DMS79 (cell line): Measurements from ENCODE around the gene CDH1.
A peak's percentile ranks its signal among the peaks of the same experiment; 100 is the strongest.
"Not testable (repeated sequence)": the region's sequence is repeated elsewhere in the genome, so short reads cannot be mapped to it uniquely, and the experiment has no call there.

Source experiments
- DNase-seq: peaks from one replicate; lab custom pipeline; 2025; lab: John Stamatoyannopoulos, UW

CDH1 gene

DNA sequence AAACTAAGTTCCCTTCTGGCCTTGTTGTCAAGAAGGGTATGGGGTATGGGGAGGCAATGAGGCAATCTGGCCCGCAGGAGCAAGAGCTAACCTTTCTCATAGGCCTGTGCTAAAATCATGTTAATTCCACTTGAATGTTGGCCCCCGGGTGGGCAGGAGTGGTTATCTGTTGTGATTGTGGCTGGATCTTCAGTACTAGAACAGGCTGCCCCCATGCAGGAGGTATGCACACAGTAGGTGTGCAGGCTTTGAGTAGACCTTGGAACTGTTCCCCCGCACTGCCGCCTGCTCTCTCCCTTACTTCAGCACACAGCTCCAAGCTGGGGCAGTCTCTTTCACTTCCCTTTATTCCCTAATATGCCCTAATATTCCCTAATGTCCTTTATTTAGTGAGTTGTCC lies 53.9 kb downstream of the CDH1 start:
- no peak for DNase-seq

DNA sequence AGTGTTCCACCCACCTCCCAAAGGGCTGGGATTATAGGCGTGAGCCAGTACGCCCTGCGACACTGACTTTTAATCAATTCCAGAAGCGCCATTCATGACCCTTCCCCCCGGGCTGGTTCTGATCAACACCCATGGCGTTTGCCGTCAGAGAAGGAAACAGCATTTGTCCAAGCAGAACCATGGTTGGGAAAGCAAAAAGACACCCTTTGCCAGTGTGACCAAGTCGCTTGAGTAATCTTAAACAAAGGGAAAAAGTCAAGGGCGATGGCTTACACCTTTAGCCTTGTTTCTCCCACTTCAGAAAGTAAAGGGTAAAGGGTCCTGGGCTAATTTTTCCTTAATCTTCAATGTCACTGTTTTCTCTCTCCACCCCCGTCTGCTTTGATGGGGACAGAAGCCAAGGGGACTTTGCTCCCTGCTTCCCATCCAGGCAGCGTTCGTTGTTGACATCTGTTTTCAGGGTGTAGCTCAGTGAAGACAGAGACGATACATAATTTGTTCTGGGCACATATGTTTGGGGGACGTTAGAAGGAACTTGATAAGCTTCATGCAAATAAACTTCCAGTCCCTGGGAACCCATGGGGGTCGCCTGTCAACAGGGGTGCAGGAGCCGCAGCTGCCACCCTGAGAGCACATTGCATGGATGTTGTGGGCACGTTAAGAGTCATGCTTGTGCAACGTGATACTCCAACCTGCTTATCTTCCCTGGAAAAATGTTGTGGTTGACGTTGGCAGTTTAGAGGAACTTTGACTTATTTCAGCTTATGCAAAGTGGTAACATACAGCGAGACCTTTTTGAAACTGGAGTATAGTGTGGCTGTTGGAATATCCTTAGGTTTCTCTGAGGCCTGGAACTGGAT lies 55.6 kb downstream of the CDH1 start:
- no peak for DNase-seq

DNA sequence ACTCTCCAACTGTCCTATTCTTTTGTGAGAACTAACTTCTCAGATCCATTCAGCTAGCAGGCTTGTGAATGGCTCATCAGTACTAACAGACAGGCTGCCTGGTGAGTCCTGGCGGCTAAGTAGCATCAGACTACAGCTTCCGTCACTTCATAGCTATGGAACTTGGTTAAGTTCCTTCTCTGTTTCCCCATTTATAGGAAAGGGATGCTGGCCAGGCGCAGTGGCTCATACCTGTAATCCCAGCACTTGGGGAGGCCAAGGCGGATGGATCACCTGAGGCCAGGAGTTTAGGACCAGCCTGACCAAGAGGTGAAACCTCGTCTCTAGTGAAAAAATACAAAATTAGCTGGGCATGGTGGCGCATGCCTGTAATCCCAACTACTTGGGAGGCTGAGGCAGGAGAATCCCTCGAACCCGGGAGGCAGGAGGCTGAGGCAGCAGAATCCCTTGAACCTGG lies 56.3 kb downstream of the CDH1 start:
- DNase-seq: no peak

DNA sequence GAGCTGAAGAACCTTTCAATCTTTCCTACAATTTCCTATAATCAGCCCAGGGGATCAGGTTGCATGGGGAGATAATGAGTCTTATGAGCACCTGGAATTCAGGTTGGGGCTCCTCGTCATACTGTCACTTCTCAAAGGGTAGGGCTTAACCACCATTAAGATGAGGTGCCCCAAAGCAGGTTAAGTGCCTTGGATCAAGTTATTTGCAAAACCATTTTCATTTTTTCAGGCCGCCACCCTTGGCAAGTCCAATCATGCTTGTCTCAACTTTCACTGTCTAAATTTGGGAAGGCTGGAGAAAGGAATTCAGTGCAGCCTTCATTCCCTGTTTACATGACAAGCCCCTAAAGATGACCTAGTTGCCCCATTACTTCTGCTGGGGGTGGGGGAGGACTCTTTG lies 61.3 kb downstream of the CDH1 start:
- no peak for DNase-seq

DNA sequence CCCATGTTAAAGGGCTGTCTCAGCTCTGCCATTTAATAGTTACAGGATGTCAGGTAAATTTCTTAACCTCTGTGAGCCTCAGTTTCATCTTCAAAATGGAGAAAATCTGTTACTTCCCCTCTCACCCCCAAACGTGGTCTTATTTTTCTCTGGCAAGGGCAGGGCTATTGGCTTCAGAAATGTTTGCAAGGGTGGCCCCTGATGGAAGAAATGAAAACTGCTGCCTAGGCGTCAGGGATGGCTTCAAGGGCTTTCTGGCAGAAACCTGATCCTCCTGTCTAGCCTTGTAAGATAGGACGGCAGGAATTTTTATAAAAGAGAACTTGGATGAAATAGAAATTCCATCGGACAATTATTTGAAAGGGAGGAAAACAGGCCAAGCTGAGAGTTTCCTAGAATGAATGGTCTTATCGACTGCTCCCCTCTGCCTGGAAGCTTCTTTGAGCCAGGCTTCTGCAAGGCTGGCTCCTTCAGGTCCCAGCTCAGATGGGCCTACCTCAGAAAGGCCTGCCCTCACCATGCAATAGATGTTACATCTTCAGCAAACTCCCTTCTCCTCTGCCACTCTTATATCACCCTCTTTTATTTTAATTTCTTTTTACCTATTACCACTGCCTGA lies 63.3 kb downstream of the CDH1 start:
- no peak for DNase-seq

DNA sequence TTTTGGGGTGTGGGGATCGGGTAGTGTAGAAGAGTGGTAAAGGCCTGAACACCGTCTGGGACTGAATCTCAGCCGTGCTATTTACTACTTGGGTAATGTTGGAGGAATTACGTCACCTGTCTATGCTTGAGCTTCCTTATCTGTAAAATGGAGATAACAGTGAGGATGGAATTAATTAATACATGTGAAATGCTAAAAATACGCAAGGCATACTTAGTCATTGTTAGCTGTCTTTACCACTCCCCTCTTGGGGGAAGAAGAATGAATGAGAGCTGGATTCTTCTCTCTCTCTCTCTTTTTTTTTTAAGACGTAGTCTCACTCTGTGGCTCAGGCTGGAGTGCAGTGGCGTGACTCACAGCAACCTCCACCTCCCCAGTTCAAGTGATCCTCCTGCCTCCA lies 65.1 kb downstream of the CDH1 start:
- no peak for DNase-seq

DNA sequence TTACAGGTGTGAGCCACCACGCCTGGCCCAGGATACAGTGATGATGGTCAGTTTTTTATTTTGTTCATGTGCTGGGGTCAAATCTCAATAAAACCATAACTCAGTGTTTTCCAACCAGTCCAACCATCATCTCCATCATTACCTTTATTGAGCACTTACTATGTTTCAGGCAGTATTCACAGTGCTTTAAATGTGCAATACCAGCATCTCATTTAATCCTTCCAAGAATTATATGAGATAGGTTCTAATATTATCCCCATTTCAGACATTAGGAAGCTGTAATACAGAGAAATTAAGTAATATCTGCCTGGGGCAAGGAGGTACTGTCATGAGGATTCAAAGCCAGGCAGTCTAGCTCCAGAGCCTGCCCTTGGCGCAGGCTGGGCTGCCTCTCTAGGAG lies 69.3 kb downstream of the CDH1 start:
- no peak for DNase-seq

DNA sequence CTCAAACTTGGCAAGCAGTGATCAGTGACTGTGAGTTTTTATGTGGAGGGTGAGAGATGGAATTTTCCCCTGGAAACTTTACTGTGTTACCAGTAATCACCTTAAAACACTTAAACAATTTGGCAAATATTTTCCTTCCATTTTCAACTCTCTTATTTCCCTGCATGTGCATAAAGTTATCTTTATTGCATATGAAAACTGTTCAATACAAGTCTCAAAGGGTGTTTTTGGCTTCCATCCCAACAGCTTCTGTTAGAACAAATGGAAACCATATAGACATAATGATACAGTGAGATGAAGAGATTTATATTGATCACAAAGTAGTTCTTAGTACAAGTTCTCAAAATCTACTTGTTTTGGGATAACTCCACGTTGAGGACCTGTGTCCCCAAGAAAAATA lies 69.9 kb downstream of the CDH1 start:
- DNase-seq: no peak

DNA sequence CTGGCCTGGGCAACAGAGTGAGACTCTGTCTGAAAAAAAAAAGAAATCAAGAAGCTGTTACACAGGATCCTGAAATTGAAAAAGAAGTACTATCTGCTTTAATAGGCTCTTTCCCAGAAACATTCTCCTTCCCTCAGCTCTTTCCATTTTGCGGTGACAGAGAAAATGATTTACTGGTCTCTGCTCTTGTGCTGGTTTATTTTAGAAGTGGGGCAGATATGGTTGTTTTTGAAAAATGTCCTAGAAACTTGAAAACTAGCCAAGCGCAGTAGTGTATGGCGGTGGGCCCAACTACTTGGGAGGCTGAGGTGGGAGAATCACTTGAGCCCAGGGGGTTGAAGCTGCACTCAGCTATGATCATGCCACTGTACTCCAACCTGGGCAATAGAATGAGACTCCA lies 77.4 kb downstream of the CDH1 start:
- no peak for DNase-seq

DNA sequence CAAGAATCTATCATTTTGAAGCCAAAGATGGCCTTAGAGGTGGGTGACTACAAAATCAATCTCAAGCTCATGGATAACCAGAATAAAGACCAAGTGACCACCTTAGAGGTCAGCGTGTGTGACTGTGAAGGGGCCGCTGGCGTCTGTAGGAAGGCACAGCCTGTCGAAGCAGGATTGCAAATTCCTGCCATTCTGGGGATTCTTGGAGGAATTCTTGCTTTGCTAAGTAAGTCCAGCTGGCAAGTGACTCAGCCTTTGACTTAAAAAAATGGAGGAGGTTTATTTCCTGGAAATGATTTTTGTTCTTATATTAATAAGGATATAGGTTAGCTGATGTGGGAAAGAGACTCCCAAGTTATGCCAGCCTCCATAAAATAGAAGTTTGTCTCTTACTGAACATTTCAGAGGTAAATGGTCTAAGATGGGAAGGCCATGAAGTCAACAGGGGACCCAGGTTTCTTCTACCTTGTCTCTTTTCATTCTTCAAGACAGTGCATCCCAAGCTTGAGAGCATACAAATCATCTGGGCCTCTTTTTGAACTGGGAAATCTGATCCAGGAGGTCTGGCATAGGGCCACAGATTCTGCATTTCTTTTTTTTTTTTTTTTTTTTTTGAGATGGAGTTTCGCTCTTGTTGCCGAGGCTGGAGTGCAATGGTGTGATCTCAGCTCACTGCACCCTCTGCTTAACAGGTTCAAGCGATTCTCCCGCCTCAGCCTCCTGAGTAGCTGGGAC lies 86.5 kb downstream of the CDH1 start:
- DNase-seq: no peak

DNA sequence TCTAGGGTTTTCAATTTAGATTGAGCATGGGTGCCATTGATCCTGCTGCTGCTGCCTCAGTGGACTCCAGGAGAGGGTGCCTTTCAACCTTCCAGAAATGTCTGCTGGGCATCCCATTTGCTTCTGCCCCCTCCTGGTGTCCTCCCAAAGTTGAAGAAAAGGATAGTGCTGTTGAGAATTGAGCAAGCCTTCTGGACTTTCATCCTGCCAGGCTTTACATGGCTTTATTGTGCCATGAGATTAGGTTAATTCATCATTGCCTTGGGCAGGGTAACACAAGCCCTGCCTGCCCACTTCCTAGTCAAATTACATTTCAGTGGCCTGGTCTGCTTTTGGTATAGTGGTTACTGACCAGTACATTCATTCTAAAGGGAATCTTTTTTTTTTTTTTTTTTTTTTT lies 88.3 kb downstream of the CDH1 start:
- DNase-seq: no peak

DNA sequence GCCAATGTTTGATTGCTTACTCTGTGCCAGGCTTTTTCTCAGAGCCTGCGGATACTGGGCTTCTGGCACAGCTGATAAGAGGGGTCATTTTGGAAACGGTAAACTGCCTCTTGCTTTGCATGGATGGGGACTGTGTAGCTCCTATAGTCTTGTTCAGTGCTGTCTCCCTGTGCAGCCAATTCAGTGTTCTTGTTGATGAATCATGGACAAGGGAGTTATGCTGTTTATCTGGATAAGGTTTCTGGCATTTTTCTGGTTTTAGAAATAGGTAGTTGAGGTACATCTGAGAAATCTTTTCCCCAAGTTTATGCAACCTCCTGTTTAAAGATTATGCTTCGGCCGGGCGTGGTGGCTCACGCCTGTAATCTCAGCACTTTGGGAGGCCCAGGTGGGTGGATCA lies 89.6 kb downstream of the CDH1 start:
- no peak for DNase-seq

DNA sequence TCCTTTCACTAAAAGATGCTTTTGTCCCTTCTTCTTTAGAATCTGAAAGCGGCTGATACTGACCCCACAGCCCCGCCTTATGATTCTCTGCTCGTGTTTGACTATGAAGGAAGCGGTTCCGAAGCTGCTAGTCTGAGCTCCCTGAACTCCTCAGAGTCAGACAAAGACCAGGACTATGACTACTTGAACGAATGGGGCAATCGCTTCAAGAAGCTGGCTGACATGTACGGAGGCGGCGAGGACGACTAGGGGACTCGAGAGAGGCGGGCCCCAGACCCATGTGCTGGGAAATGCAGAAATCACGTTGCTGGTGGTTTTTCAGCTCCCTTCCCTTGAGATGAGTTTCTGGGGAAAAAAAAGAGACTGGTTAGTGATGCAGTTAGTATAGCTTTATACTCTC lies 96.2 kb downstream of the CDH1 start:
- DNase-seq: no peak

DNA sequence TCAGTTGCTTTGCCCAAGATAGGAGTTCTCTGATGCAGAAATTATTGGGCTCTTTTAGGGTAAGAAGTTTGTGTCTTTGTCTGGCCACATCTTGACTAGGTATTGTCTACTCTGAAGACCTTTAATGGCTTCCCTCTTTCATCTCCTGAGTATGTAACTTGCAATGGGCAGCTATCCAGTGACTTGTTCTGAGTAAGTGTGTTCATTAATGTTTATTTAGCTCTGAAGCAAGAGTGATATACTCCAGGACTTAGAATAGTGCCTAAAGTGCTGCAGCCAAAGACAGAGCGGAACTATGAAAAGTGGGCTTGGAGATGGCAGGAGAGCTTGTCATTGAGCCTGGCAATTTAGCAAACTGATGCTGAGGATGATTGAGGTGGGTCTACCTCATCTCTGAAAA lies 97.5 kb downstream of the CDH1 start:
- DNase-seq: no peak

DNA sequence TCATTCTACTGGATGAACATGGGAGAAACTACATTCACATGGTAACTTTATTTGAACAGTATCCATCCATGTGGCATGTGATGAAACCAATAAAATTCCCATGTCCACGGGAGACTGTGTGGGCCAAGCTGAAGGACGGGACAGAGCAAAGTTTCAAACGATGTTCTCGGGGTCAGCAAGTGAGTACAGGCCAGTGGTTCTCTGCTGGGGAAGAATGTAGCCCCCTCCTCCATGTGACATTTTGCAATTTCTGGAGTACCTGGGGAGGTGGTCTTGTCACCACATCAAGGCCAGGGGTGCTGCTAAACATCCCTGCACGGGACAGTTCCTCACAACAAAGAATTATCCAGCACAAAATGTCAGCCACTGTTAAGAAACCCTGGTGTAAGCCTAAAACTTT lies 98.9 kb downstream of the CDH1 start:
- no peak for DNase-seq

DNA sequence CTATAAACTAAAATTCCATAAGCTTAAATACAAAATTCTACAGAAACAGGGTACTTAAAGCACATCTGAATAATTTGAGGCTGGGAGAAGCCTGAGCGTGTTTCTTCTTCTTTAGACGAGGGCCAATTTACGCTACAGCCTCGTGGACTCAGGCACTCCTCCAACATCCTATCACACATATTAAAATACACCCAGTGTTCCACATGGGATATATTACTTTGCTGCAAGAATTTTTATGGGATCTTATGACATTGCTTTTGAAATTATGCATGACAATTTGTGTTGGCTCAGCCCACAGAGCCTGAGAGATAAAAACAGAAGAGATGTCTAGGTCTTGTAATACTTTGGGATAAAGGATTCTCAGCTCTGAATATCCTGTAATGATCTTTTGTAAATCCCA lies 102.7 kb downstream of the CDH1 start:
- DNase-seq: no peak

DNA sequence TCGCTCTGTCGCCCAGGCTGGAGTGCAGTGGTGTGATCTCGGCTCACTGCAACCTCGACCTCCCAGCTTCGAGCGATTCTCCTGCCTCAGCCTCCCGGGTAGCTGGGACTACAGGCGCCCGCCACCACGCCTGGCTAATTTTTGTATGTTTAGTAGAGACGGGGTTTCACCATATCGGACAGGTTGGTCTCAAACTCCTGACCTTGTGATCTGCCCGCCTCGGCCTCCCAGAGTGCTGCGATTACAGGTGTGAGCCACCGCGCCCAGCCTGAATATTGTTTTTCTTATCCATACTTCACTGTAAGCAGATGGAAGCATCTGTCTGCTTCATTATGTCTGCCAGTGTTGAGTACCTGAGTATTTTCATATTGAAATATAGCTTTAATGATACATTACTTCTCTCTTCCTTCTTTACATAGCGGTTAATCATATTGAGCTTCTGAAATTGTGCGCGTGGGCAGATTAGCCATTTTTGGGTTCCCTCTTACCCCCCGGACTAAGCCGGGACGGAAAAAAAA lies 105.9 kb downstream of the CDH1 start:
- not testable (repeated sequence) for DNase-seq

DNA sequence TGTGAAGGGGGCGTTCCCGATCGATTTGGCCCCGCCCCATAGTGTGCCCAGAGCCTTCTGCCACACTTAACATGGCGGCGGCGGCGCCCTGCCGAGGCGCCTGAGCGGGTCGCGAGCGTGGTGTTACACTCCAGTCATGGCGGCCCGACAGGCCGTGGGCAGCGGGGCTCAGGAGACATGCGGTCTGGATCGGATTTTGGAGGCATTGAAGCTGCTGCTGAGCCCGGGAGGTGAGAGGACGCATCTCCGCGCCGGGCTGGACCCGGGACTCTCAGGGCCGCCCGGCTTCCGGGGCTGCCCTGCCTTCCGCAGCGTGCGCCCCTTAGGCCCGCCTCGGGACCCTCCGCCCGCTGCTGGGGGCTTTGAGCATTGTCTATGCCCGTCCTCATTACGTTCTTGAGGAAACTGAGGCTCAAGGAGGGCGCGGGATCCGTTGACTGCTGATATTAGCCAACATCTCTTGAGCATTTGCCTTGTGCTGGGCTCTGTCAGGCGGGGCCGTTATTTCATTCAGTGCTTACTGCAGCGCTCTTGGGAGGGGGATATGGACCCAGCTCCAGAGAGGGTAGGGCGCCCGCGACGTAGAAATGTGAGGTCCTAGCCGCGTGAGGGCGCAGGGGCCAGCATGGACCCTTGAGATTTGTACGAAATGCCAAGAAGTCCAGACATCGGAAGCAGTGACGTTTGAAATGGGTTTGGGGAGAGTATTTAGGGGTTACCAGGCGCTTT lies 106.6 kb downstream of the CDH1 start, which contains the start of gene TANGO6:
Gene TANGO6, plus strand, starts transcription at position 50 of the 729 bp plus-strand sequence. Its CDS starts 87 bp downstream, at position 137.
- DNase-seq: peak; percentile 72

DNA sequence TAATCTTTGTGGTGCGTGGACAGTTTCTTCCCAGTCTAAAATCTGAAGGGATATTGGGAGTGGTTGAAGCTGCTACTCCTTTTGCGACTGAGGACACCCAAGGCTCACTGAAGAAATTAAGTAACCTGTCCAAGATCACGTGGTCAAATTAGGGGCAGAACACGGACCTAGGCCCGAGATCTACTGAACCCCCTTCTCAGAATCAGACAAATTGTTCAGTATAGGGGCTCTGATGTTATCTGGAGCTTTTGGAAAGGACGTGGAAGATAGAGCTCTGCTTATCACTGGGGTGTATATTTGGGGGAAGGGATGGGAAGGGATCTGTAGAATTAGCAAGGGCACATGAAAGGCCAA lies 107.1 kb downstream of the CDH1 start:
- no peak for DNase-seq

DNA sequence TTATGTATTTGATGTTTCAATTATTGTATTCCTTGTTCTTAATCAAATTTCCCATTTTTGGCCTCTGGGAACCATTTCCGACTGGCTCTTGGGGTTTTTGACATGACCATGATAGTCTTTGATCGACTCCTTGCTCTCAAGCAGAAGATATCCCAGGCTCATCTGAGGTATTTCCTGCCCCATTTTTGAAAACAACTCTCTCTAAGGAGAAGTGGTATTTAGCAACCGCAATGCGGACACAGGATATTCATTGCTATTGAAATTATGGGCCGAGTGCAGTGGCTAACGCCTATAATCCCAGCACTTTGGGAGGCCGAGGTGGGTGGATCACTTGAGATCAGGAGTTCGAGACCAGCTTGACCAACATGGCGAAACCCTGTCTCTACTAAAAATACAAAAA lies 111.7 kb downstream of the CDH1 start:
- DNase-seq: no peak

DNA sequence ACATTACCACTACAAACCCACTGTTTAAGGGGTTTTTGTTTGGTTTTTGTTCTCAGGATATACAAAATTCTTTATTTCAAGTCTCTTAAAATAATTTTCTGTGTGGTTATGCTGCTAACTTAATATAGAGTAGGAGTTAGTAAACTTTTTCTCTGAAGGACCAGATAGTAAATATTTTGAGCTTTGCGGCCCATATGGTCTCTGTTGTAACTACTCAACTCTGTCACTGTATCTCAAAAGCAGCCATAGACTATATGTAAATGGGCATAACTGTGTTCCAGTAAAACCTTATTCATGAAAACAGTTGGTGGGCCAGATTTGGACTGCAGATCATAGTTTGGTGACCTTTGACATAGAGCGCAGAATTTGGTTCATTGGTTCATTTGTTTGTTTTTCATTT lies 113.4 kb downstream of the CDH1 start:
- DNase-seq: no peak

DNA sequence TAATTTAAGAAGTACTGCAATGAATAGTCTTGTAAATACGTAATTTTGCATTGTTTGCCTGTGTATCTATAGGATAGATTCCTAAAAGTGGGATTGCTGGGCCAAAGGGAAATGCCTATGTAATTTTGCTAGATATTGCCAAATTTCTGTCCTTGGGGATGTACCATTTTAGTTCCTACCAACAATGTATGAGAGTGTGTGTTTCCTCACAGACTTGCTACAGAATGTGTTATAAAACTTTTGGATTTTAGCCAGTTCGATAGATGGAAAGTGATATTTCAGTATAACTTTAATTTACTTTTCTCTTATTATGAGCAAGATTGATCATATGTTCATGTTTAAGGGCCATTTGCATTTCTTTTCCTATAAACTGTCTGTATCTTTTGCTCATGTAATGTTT lies 114.5 kb downstream of the CDH1 start:
- no peak for DNase-seq
